Measurements from ENCODE around the gene PALMD.

GRCh38 chr1:99728494-99729235 is 82.8 kb downstream of the PALMD start:
- TF ChIP-seq POLR2AphosphoS5 (IDR thresholded peaks at IDR 0.05; ENCODE audit: low read depth, low read length): no peak
- peak; percentile 40 for TF ChIP-seq CTCF (IDR thresholded peaks at IDR 0.05)
- TF ChIP-seq, protein P1, sequence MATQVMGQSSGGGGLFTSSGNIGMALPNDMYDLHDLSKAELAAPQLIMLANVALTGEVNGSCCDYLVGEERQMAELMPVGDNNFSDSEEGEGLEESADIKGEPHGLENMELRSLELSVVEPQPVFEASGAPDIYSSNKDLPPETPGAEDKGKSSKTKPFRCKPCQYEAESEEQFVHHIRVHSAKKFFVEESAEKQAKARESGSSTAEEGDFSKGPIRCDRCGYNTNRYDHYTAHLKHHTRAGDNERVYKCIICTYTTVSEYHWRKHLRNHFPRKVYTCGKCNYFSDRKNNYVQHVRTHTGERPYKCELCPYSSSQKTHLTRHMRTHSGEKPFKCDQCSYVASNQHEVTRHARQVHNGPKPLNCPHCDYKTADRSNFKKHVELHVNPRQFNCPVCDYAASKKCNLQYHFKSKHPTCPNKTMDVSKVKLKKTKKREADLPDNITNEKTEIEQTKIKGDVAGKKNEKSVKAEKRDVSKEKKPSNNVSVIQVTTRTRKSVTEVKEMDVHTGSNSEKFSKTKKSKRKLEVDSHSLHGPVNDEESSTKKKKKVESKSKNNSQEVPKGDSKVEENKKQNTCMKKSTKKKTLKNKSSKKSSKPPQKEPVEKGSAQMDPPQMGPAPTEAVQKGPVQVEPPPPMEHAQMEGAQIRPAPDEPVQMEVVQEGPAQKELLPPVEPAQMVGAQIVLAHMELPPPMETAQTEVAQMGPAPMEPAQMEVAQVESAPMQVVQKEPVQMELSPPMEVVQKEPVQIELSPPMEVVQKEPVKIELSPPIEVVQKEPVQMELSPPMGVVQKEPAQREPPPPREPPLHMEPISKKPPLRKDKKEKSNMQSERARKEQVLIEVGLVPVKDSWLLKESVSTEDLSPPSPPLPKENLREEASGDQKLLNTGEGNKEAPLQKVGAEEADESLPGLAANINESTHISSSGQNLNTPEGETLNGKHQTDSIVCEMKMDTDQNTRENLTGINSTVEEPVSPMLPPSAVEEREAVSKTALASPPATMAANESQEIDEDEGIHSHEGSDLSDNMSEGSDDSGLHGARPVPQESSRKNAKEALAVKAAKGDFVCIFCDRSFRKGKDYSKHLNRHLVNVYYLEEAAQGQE (IDR thresholded peaks at IDR 0.05; ENCODE audit: insufficient read depth in 1 of 2, low read depth in 2 of 2, low read length in 1 of 2): no peak
- no peak for TF ChIP-seq SIN3A (IDR thresholded peaks at IDR 0.05; ENCODE audit: borderline replicate concordance, insufficient read depth, low read depth, low read length)

All from Panc1 (cell line).